ENCODE results near the gene OXTR.

Gene OXTR

DNA sequence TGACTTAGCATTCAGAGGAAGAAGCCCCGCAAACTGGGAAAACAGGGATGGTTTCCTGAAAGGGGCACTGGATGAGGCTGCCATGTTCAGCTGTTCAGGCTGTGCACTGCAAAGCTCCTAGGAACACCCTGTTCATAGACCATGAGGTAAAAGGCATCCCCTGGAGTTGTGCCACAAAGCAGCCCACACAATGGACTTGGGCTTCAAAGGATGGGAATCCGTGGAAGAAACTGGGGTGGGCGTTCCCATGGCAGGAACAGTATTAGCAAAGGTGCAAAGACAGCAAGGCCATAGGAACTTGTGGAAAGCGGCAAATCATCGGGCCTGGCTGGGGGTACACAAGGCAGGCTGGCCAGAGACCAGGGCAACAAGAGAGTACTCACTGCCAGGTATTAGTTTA lies 8.9 kb downstream of the OXTR start:
- Mint-ChIP-seq H3K4me3 (no peak overlapping the region), H3K36me3 (ENCODE audit: low read depth) (no peaks in the 10 kb centered on the region), H3K27ac (no peak overlapping the region), H3K4me1 (ENCODE audit: low read depth) (no peaks in the 10 kb centered on the region), H3K27me3 (ENCODE audit: low read depth) (no peaks in the 10 kb centered on the region), H3K9me3 (no peaks in the 10 kb centered on the region)
- no peak for DNase-seq (ENCODE audit: low spot score)

DNA sequence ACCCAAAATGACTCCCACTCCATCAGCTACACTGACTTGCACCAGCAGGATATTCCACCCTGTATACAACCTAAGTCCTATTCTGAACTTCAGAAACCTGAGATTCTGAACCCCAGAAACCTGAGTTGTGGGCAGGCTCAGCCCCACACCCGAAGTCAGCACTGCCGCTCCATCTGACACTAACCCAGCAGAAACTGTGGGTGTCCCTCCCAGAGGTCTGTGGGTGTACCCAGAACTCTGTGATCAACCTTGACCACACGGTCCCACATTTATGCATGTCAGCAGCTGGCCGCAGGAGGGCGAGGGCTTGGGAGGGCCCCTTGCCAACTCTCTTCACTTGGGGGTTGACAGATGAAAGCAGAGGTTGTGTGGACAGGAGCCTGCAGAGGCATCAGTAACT lies 9.3 kb downstream of the OXTR start:
- H3K36me3 Mint-ChIP-seq (ENCODE audit: low read depth): no peaks in the 10 kb centered on the region
- H3K9me3 Mint-ChIP-seq: no peaks in the 10 kb centered on the region
- H3K4me3 Mint-ChIP-seq: no peak overlapping the region
- no peak overlapping the region for H3K27ac Mint-ChIP-seq
- DNase-seq (ENCODE audit: low spot score): no peak
- H3K4me1 Mint-ChIP-seq (ENCODE audit: low read depth): no peaks in the 10 kb centered on the region
- H3K27me3 Mint-ChIP-seq (ENCODE audit: low read depth): no peaks in the 10 kb centered on the region

DNA sequence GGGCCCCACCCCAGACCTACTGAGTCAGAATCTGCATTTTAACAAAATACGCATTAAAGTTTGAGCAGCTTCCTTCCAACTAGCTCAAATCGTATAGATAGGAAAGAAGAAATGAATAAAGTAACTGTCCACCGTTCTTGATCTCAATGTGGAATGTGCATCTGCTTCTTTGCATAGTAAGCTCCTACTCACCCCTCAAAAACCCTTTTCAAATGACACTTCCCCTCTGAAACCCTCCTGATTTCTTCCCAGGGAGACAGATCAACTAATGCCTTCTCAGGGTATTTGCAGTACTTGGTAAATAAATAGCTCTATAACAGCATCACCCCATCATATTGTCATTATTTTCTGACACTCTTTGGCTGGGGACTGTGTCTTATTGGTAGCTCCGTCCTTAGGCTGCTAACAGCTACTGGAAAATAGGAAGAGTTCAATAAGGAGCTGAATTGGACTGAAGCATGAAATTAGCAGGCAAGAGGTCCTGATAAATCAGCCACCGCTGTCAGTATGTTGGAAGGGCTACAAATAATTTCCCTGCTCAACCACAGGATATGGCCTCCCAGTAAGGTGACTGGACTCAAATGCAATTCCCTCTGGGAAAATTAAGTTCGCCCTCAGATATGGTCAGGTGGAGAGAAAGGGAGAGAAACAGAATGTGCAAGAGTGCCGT lies 10.2 kb downstream of the OXTR start:
- DNase-seq (ENCODE audit: low spot score): no peak
- Mint-ChIP-seq H3K4me3 (no peak overlapping the region), H3K9me3 (no peaks in the 10 kb centered on the region), H3K4me1 (ENCODE audit: low read depth) (no peaks in the 10 kb centered on the region), H3K36me3 (ENCODE audit: low read depth) (no peaks in the 10 kb centered on the region), H3K27ac (no peak overlapping the region), H3K27me3 (ENCODE audit: low read depth) (no peaks in the 10 kb centered on the region)

DNA sequence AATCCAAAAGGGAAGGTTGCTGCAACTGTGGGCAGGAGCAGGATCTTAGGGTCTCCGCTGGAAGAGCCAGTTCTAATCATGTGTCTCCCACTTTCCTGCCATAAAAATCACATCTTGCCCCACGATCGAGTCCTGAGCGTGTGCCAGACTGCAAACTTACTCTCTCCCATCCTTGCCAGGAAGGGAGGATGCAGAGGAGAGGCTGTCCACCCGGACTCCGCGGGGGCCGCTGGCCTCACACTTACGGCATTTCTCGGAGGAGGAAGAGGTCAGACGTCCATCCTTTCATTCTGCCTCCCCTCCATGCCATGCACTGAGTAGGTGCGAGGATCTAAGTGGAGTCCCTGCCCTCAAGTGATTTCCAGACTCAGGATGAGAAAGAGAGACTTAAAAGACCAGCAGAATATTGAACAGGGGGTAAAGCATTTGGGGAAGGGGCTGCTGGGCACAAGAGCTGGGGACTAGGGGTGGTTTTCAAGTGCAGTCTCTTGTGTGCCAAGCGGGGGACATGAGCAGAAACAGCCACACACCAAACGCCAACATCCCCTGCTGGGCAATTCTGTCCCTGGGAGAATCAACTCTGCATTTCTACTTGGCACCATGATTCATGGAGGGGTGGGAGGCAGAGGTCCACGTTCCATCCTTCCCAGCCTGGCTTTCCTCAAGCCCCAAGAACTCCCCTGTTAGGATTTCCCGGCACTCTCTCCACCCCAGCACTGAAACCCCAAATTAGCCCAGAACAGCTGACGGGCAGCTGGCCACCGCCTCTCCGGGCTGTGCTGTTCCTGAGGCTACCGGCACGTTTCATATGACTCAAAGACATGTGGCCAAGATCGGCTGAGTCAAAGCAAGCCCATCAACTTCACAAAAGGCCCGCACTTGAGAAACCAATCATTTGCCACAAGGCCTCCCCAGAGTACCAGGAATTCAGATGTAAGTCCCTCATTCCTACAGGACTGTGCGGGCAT lies 11.6 kb downstream of the OXTR start:
- DNase-seq (ENCODE audit: low spot score): no peak
- Mint-ChIP-seq H3K4me3 (no peak overlapping the region), H3K9me3 (no peaks in the 10 kb centered on the region)

DNA sequence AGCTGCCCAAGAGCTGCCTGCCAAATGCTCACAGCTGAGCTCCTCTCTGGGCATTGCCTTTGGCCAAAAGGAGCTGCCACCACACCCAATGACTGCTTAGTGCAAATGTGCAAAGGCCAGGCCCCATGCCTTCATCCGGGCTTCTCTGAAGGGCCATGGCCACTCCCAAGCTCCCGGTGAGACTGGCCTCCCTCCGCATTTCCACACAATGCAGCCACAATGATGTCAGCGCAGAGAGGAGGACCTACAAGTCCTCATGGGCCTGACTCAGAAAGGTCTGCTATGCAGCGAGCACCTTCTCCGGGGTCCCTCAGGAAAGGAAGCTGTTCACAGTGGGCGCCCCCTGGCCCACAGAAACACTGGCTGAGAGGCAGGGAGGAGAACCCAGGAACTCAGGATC lies 12.7 kb downstream of the OXTR start:
- DNase-seq (ENCODE audit: low spot score): no peak
- no peak overlapping the region for H3K27ac Mint-ChIP-seq
- H3K27me3 Mint-ChIP-seq (ENCODE audit: low read depth): no peaks in the 10 kb centered on the region
- no peaks in the 10 kb centered on the region for H3K4me1 Mint-ChIP-seq (ENCODE audit: low read depth)
- H3K4me3 Mint-ChIP-seq: no peak overlapping the region
- H3K36me3 Mint-ChIP-seq (ENCODE audit: low read depth): no peaks in the 10 kb centered on the region
- H3K9me3 Mint-ChIP-seq: no peaks in the 10 kb centered on the region

More for the DNA sequence above, 11.6 kb downstream of the OXTR start:
- no peaks in the 10 kb centered on the region for H3K4me1 Mint-ChIP-seq (ENCODE audit: low read depth)
- no peaks in the 10 kb centered on the region for H3K27me3 Mint-ChIP-seq (ENCODE audit: low read depth)
- H3K27ac Mint-ChIP-seq: no peak overlapping the region
- H3K36me3 Mint-ChIP-seq (ENCODE audit: low read depth): no peaks in the 10 kb centered on the region

DNA sequence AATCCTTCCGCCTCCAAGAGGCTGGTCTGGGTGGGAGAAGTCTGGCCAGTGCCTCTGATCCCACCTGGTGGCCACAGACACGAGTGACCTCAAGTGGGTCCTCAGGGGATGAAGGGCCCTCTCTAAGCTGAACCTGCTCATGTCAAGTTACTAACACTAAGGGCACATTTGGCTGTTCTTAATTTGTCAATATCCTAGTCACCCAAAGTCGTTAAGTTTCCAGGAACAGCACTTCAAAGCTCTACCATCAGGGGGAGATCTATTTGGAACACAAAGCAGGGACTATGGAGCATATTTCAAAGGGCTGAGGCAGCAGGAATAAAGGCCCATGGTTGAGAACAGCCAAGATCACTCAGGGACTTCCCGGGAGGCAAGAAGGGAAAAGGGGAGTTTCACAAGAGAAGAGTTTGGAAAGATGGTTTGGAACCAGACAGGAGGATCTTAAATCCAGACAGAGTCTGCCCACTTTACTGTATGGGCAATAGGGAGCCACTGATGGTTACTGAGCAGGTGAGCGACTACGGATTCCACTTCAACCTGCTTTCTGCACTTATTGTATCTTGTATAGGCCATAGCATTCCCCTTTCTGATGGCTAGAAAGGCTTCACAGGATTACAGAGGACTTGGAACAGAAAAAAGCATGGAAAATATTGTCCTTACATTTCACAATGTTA lies 13.7 kb downstream of the OXTR start:
- H3K36me3 Mint-ChIP-seq (ENCODE audit: low read depth): no peaks in the 10 kb centered on the region
- H3K4me1 Mint-ChIP-seq (ENCODE audit: low read depth): no peaks in the 10 kb centered on the region

DNA sequence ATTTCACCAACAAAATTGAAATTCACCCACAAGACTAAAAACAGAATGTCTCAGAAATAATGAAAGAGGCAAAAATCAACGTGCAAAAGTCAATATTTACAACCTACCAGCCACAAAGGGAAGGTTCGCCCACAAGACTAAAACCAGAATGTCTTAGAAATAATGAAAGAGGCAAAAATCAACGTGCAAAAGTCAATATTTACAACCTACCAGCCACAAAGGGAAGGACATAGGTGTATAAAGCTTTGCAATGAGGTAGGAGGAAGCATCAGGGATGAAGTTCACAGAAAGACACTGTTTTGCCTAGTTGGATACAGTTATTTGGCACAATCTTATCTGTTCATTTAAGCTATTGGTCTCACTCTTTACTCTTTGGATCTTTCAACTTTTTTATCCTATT lies 14.3 kb downstream of the OXTR start:
- DNase-seq (ENCODE audit: low spot score): no peak
- Mint-ChIP-seq H3K27ac (no peak overlapping the region), H3K9me3 (no peaks in the 10 kb centered on the region), H3K36me3 (ENCODE audit: low read depth) (no peaks in the 10 kb centered on the region), H3K27me3 (ENCODE audit: low read depth) (no peaks in the 10 kb centered on the region), H3K4me1 (ENCODE audit: low read depth) (no peaks in the 10 kb centered on the region), H3K4me3 (no peak overlapping the region)

More for the DNA sequence above, 13.7 kb downstream of the OXTR start:
- DNase-seq (ENCODE audit: low spot score): no peak
- H3K27me3 Mint-ChIP-seq (ENCODE audit: low read depth): no peaks in the 10 kb centered on the region
- no peaks in the 10 kb centered on the region for H3K9me3 Mint-ChIP-seq
- H3K27ac Mint-ChIP-seq: no peak overlapping the region
- H3K4me3 Mint-ChIP-seq: no peak overlapping the region

DNA sequence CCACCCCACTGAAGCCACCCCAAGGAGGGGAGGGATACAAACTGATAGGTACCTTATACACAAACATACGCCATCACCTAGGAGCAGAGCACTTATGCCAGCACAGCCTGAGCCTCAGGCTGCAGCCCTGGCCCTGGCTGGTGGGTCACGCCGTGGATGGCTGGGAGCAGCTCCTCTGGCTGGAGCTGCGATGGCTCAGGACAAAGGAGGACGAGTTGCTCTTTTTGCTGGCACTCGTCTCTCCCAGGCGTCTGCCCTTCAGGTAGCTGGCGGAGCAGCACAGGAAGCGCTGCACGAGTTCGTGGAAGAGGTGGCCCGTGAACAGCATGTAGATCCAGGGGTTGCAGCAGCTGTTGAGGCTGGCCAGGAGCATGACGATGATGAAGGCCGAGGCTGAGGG lies 16.6 kb downstream of the OXTR start:
- Mint-ChIP-seq H3K27ac (no peak overlapping the region), H3K36me3 (ENCODE audit: low read depth) (no peaks in the 10 kb centered on the region), H3K27me3 (ENCODE audit: low read depth) (no peaks in the 10 kb centered on the region), H3K9me3 (no peaks in the 10 kb centered on the region), H3K4me1 (ENCODE audit: low read depth) (no peaks in the 10 kb centered on the region), H3K4me3 (no peak overlapping the region)
- no peak for DNase-seq (ENCODE audit: low spot score)

DNA sequence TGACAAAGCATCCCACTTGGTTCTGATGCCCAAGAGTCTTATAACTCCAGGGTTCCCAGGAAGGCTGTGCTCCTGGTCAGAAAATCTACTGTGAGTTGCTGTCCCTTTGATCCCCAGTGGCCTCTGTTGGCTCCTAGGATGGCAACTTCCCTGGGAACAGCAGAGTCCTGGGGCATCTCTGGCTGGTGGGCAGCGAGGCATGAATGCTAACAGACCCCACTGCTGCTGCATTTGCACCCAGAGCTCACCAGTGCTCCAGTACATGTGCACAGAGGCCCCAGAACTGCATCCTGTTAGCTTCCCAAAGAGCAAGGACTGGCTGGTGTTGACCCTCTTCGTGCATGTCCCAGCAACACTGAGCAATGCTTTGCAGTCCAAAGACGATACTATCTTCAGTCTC lies 20.1 kb downstream of the OXTR start:
- Mint-ChIP-seq H3K27ac (no peak overlapping the region), H3K36me3 (ENCODE audit: low read depth) (no peaks in the 10 kb centered on the region), H3K4me1 (ENCODE audit: low read depth) (no peaks in the 10 kb centered on the region), H3K4me3 (no peak overlapping the region), H3K27me3 (ENCODE audit: low read depth) (no peaks in the 10 kb centered on the region), H3K9me3 (no peaks in the 10 kb centered on the region)
- DNase-seq (ENCODE audit: low spot score): no peak

DNA sequence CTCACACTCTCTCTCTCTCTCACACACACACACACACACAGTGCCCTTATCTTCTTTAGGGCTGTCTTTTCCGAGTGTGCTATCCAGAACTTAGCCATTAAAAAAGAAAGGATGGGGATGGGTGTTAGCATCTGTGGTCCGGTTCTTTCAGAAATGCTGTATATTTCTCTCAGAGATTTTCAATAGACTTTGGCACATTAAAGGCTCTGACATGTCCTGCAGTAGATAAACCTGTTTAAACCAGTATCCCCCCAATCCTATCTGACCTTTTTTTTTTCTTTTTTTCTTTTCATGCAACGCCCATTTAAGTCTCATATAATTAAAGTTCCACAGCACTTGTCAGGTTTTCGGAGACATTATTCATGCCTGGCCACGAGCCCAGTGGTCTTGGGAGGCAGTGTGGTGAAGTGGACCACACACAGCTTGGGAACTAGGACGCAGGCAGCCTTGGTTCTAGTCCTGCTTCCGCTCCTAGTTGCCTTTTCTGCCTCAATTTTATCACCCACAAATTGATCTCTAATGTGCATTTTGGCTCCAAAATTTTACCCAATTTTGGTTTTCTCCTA lies 22.6 kb downstream of the OXTR start:
- Mint-ChIP-seq H3K4me3 (no peak overlapping the region), H3K36me3 (ENCODE audit: low read depth) (no peaks in the 10 kb centered on the region), H3K9me3 (no peaks in the 10 kb centered on the region), H3K4me1 (ENCODE audit: low read depth) (no peaks in the 10 kb centered on the region), H3K27me3 (ENCODE audit: low read depth) (no peaks in the 10 kb centered on the region), H3K27ac (no peak overlapping the region)
- no peak for DNase-seq (ENCODE audit: low spot score)

DNA sequence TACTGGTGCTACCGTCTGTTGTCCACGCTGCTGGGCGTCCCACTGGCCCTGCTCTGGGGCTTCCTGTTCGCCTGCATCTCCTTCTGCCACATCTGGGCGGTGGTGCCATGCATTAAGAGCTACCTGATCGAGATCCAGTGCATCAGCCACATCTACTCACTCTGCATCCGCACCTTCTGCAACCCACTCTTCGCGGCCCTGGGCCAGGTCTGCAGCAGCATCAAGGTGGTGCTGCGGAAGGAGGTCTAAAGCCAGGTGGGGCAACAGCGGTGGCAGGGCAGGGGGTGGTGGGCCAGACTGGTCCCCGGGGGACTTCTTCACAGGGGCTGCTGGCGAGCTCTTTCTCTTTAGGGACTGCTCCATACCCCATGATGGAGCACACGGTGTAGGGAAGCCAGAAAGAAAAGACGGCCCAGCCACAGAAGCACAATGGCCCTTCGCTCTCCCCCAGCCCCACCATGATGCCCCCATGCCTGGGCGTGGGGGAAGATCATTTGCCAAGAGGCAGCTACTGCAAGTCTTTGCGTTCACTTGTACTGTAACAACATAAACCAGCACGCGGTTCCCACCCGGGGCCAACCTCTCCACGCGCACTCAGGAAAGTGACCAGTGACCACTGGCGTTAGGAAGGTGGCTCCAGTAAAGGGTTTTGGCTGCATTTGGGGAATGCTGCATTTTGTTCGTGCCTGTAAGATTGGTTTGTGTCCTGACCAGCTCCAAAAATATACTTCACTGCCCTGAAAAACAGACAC lies 23.6 kb downstream of the OXTR start:
- DNase-seq (ENCODE audit: low spot score): no peak
- peaks cover 2% of the 10 kb centered on the region for H3K27me3 Mint-ChIP-seq (ENCODE audit: low read depth)
- no peaks in the 10 kb centered on the region for H3K36me3 Mint-ChIP-seq (ENCODE audit: low read depth)
- H3K4me1 Mint-ChIP-seq (ENCODE audit: low read depth): no peaks in the 10 kb centered on the region
- no peak overlapping the region for H3K4me3 Mint-ChIP-seq
- no peak overlapping the region for H3K27ac Mint-ChIP-seq
- H3K9me3 Mint-ChIP-seq: no peaks in the 10 kb centered on the region

DNA sequence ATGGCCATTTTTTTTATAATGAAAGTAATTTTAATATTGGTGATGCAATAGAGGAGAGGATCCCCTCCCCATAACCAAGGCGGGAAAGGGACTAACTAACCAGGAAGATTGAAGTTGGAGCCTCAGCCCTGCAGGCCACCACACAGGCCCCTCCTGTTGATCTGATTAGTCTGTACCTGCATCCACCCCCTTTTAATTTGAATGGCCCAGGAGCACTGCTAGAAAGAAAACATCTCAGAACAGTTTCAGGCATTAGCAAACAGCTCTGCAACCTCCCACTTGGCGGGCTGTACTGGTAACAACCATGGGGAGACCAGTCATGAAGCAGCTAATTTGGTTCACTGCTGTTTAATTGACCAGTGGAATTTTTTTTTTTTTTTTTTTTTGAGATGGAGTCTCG lies 25.5 kb downstream of the OXTR start:
- H3K9me3 Mint-ChIP-seq: no peaks in the 10 kb centered on the region
- no peak overlapping the region for H3K4me3 Mint-ChIP-seq
- H3K36me3 Mint-ChIP-seq (ENCODE audit: low read depth): no peaks in the 10 kb centered on the region
- H3K27me3 Mint-ChIP-seq (ENCODE audit: low read depth): peaks cover 2% of the 10 kb centered on the region
- H3K4me1 Mint-ChIP-seq (ENCODE audit: low read depth): no peaks in the 10 kb centered on the region
- H3K27ac Mint-ChIP-seq: no peak overlapping the region
- DNase-seq (ENCODE audit: low spot score): no peak

DNA sequence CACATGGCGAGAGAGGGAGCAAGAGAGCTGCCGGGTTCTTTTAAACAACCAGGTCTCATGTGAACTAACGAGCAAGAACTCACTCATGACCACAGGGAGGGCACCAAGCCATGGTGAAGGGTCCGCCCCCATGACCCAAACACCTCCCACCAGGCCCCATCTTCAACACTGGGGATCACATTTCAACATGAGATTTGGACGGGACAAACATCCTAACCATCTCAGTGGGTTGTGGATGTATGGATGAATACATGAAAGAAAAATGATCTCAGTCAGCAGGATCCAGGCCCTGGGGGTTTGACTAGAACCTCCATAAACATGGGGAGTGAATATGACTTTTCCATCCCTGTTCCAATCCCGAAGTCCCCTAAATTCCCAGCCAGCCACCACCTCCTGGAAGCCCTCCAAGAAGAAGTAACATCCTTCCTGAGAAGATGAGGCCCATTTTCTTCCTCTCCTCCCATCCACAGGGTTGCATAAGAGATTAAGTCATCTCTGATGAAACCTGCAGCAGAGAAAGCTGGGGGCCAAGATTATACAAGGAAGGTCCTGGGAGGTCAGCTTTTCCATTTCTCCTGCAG lies 26.3 kb downstream of the OXTR start:
- peaks cover 2% of the 10 kb centered on the region for H3K27me3 Mint-ChIP-seq (ENCODE audit: low read depth)
- no peak overlapping the region for H3K27ac Mint-ChIP-seq
- H3K4me3 Mint-ChIP-seq: no peak overlapping the region
- no peak for DNase-seq (ENCODE audit: low spot score)
- H3K36me3 Mint-ChIP-seq (ENCODE audit: low read depth): no peaks in the 10 kb centered on the region
- H3K9me3 Mint-ChIP-seq: no peaks in the 10 kb centered on the region
- H3K4me1 Mint-ChIP-seq (ENCODE audit: low read depth): no peaks in the 10 kb centered on the region

All from T-helper 2 cell treated with Interferon-gamma antibody and Interleukin-4, amounts not matched to agents 5 μg/mL and 100 μg/mL, for 36 hours (primary cell).